ENCODE data around the gene AGXT2. TPM values are rescaled to one million over a fixed set of nuclear protein-coding genes. Genes with fewer than 3 reads are reported as not detected.

Gene AGXT2
- total RNA-seq, 1 experiment from 2014 or later = not detected

- TF ChIP-seq EZH2 (IDR thresholded peaks at IDR 0.05; ENCODE audit: low read length, unreplicated experiment) = no peak
- no peak for TF ChIP-seq CTCF (conservative IDR thresholded peaks at IDR 0.05; ENCODE audit: low read depth, low read length)
- TF ChIP-seq EZH2phosphoT487 (IDR thresholded peaks at IDR 0.05; ENCODE audit: borderline replicate concordance, low read length) = no peak
- Histone ChIP-seq H3K27ac (ENCODE audit: low read length) (no peak overlapping the region), H3K4me1 (ENCODE audit: insufficient read depth, low read length) (no peaks in the 10 kb centered on the region), H3K27me3 (ENCODE audit: low read length) (peaks cover 11% of the 10 kb centered on the region; the same call in 1 of the 2 replicates), H3F3A (ENCODE audit: low read length, unreplicated experiment) (no peaks in the 10 kb centered on the region), H3K9ac (ENCODE audit: low read length) (no peak overlapping the region), H3K4me2 (ENCODE audit: low read length) (no peak overlapping the region), H3K36me3 (ENCODE audit: low read depth, low read length) (no peaks in the 10 kb centered on the region), H4K20me1 (ENCODE audit: low read length) (no peaks in the 10 kb centered on the region), H3K4me3 (ENCODE audit: low read length) (no peak overlapping the region), H3K9me3 (ENCODE audit: low read length) (no peaks in the 10 kb centered on the region), H3K79me2 (ENCODE audit: low read length) (no peaks in the 10 kb centered on the region), H3K9me2 (replicated peaks; ENCODE audit: low read length) (no peaks in the 10 kb centered on the region), H2AFZ (ENCODE audit: low read length) (no peak overlapping the region)
- POLR2A ChIA-PET (ENCODE audit: unreplicated experiment) = no interaction called here
- DNase-seq = no peak
- ATAC-seq = no peak
- no TSS peak for BruUV-seq (replicated peaks)
- intact Hi-C loops (cut with micrococcal nuclease) = no loop called here
- CTCF ChIA-PET = no interaction called here
Measured at GRCh38 chr5:35016174-35017051, 31.3 kb downstream of the AGXT2 start.

- Histone ChIP-seq H3K4me1 (ENCODE audit: insufficient read depth, low read length) (no peaks in the 10 kb centered on the region), H3K79me2 (ENCODE audit: low read length) (no peaks in the 10 kb centered on the region), H3F3A (ENCODE audit: low read length, unreplicated experiment) (no peaks in the 10 kb centered on the region), H3K9ac (ENCODE audit: low read length) (no peak overlapping the region), H3K27ac (ENCODE audit: low read length) (no peak overlapping the region), H2AFZ (ENCODE audit: low read length) (no peak overlapping the region), H3K36me3 (ENCODE audit: low read depth, low read length) (no peaks in the 10 kb centered on the region), H3K4me3 (ENCODE audit: low read length) (no peak overlapping the region), H3K4me2 (ENCODE audit: low read length) (no peak overlapping the region), H3K9me2 (replicated peaks; ENCODE audit: low read length) (no peaks in the 10 kb centered on the region), H3K27me3 (ENCODE audit: low read length) (peaks cover 11% of the 10 kb centered on the region; the same call in 1 of the 2 replicates), H4K20me1 (ENCODE audit: low read length) (no peaks in the 10 kb centered on the region), H3K9me3 (ENCODE audit: low read length) (no peaks in the 10 kb centered on the region)
- no peak for ATAC-seq
- CTCF ChIA-PET = no interaction called here
- TF ChIP-seq EZH2 (IDR thresholded peaks at IDR 0.05; ENCODE audit: low read length, unreplicated experiment) = no peak
- no peak for TF ChIP-seq EZH2phosphoT487 (IDR thresholded peaks at IDR 0.05; ENCODE audit: borderline replicate concordance, low read length)
- TF ChIP-seq CTCF (conservative IDR thresholded peaks at IDR 0.05; ENCODE audit: low read depth, low read length) = no peak
- DNase-seq = no peak
- no TSS peak for BruUV-seq (replicated peaks)
- intact Hi-C loops (cut with micrococcal nuclease) = no loop called here
- POLR2A ChIA-PET (ENCODE audit: unreplicated experiment) = no interaction called here
Measured at GRCh38 chr5:35015063-35015462, 32.7 kb downstream of the AGXT2 start.

- DNase-seq (no peak), ATAC-seq (no peak)
- Histone ChIP-seq H3K4me1 (ENCODE audit: insufficient read depth, low read length) (no peaks in the 10 kb centered on the region), H3K79me2 (ENCODE audit: low read length) (no peaks in the 10 kb centered on the region), H3K4me3 (ENCODE audit: low read length) (no peak overlapping the region), H3K4me2 (ENCODE audit: low read length) (no peak overlapping the region), H3K9me3 (ENCODE audit: low read length) (no peaks in the 10 kb centered on the region), H3K9ac (ENCODE audit: low read length) (no peak overlapping the region), H2AFZ (ENCODE audit: low read length) (no peak overlapping the region), H3K9me2 (replicated peaks; ENCODE audit: low read length) (no peaks in the 10 kb centered on the region), H3F3A (ENCODE audit: low read length, unreplicated experiment) (no peaks in the 10 kb centered on the region), H3K27ac (ENCODE audit: low read length) (no peak overlapping the region), H4K20me1 (ENCODE audit: low read length) (no peaks in the 10 kb centered on the region), H3K27me3 (ENCODE audit: low read length) (peaks cover 15% of the 10 kb centered on the region; the same call in 1 of the 2 replicates), H3K36me3 (ENCODE audit: low read depth, low read length) (no peaks in the 10 kb centered on the region)
- ChIA-PET CTCF (no interaction called here), POLR2A (ENCODE audit: unreplicated experiment) (no interaction called here)
- BruUV-seq (replicated peaks) = no TSS peak
- intact Hi-C loops (cut with micrococcal nuclease) = no loop called here
- TF ChIP-seq EZH2 (IDR thresholded peaks at IDR 0.05; ENCODE audit: low read length, unreplicated experiment) (no peak), EZH2phosphoT487 (IDR thresholded peaks at IDR 0.05; ENCODE audit: borderline replicate concordance, low read length) (no peak), CTCF (conservative IDR thresholded peaks at IDR 0.05; ENCODE audit: low read depth, low read length) (no peak)
Measured at GRCh38 chr5:35012796-35013195, 35.0 kb downstream of the AGXT2 start.
